NK-92 treated with Interleukin-12 subunit alpha and Interleukin-12 subunit beta, amount 100 ng/mL, for 24 hours (cell line): ENCODE measurements around the gene CPSF3.
"Not testable (repeated sequence)": the region's sequence is repeated elsewhere in the genome, so short reads cannot be mapped to it uniquely, and the experiment has no call there.

Source experiments
- DNase-seq: peaks from one replicate; lab custom pipeline; 2025; lab: John Stamatoyannopoulos, UW

Gene CPSF3

GRCh38 chr2:9394816-9395215, 28.6 kb upstream of the CPSF3 start:
- DNase-seq = no peak

GRCh38 chr2:9397201-9397600, 26.3 kb upstream of the CPSF3 start:
- DNase-seq = no peak

GRCh38 chr2:9398251-9398650, 25.2 kb upstream of the CPSF3 start:
- DNase-seq = not testable (repeated sequence)

GRCh38 chr2:9398881-9399780, 24.3 kb upstream of the CPSF3 start:
- DNase-seq = no peak

GRCh38 chr2:9400268-9401058, 23.0 kb upstream of the CPSF3 start:
- DNase-seq = no peak

GRCh38 chr2:9401059-9401547, 22.4 kb upstream of the CPSF3 start:
- no peak for DNase-seq

- no peak for DNase-seq
Measured at GRCh38 chr2:9401646-9402371, 21.6 kb upstream of the CPSF3 start.

- no peak for DNase-seq
Measured at GRCh38 chr2:9403924-9404323, 19.5 kb upstream of the CPSF3 start.

GRCh38 chr2:9404451-9404850, 19.0 kb upstream of the CPSF3 start:
- DNase-seq = no peak

GRCh38 chr2:9405636-9406035, 17.8 kb upstream of the CPSF3 start:
- no peak for DNase-seq

- DNase-seq = no peak
Measured at GRCh38 chr2:9406529-9407362, 16.7 kb upstream of the CPSF3 start.

- DNase-seq = no peak
Measured at GRCh38 chr2:9407363-9407811, 16.1 kb upstream of the CPSF3 start.

- DNase-seq = no peak
Measured at GRCh38 chr2:9408641-9409151, 14.8 kb upstream of the CPSF3 start.

- no peak for DNase-seq
Measured at GRCh38 chr2:9410108-9410507, 13.3 kb upstream of the CPSF3 start.

- DNase-seq = no peak
Measured at GRCh38 chr2:9412781-9413180, 10.7 kb upstream of the CPSF3 start.

GRCh38 chr2:9415516-9416169, 7.8 kb upstream of the CPSF3 start:
- DNase-seq = no peak

- no peak for DNase-seq
Measured at GRCh38 chr2:9416267-9416961, 7.0 kb upstream of the CPSF3 start.

- no peak for DNase-seq
Measured at GRCh38 chr2:9416962-9417316, 6.5 kb upstream of the CPSF3 start.

- DNase-seq = no peak
Measured at GRCh38 chr2:9417725-9418124, 5.7 kb upstream of the CPSF3 start.

GRCh38 chr2:9418746-9419145, 4.7 kb upstream of the CPSF3 start:
- no peak for DNase-seq
